ENCODE measurements around the gene ZNF423. TPM values are rescaled to one million over a fixed set of nuclear protein-coding genes. Genes with fewer than 3 reads are reported as not detected.

ZNF423 gene
- total RNA-seq, 1 experiment from 2014 or later: not detected

DNA sequence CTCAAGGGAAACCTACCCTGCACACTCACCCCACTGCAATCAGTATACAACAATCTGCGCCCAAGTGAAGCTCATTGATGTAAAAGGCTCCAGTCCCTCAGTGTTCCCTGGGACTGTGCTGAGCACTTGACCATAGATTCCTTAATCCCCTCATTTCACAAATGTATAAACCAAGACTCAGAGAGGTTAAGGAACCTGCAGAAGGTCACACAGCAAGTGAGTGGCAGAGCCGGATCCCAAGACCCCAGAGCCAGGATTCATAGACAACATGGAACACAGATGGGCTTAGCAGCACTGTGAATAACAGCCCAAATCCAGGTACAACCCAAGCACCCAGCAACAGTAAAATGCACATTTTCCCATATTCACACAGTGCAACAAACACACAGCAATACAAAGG lies 256.6 kb downstream of the ZNF423 start:
- DNase-seq: no peak
- no peaks in the 10 kb centered on the region for H3K36me3 Mint-ChIP-seq (ENCODE audit: insufficient read depth, unreplicated experiment)
- intact Hi-C loops (cut with micrococcal nuclease; ENCODE audit: unreplicated experiment): no loop called here
- BruUV-seq (replicated peaks): no TSS peak
- CTCF ChIA-PET: no interaction called here
- peaks cover 95% of the 10 kb centered on the region for H3K27me3 Mint-ChIP-seq (ENCODE audit: unreplicated experiment)
- no peak overlapping the region for H3K27ac Mint-ChIP-seq (ENCODE audit: unreplicated experiment)
- no peaks in the 10 kb centered on the region for H3K4me1 Mint-ChIP-seq (ENCODE audit: low read depth, unreplicated experiment)
- H3K4me3 Mint-ChIP-seq (ENCODE audit: low read depth, unreplicated experiment): no peak overlapping the region
- no peaks in the 10 kb centered on the region for H3K9me3 Mint-ChIP-seq (ENCODE audit: low read depth, unreplicated experiment)
- TF ChIP-seq, protein P1, sequence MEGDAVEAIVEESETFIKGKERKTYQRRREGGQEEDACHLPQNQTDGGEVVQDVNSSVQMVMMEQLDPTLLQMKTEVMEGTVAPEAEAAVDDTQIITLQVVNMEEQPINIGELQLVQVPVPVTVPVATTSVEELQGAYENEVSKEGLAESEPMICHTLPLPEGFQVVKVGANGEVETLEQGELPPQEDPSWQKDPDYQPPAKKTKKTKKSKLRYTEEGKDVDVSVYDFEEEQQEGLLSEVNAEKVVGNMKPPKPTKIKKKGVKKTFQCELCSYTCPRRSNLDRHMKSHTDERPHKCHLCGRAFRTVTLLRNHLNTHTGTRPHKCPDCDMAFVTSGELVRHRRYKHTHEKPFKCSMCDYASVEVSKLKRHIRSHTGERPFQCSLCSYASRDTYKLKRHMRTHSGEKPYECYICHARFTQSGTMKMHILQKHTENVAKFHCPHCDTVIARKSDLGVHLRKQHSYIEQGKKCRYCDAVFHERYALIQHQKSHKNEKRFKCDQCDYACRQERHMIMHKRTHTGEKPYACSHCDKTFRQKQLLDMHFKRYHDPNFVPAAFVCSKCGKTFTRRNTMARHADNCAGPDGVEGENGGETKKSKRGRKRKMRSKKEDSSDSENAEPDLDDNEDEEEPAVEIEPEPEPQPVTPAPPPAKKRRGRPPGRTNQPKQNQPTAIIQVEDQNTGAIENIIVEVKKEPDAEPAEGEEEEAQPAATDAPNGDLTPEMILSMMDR (IDR thresholded peaks at IDR 0.05; ENCODE audit: unreplicated experiment): no peak

GRCh38 chr16:49598383-49599170 lies 257.3 kb downstream of the ZNF423 start:
- BruUV-seq (replicated peaks): no TSS peak
- no peaks in the 10 kb centered on the region for H3K9me3 Mint-ChIP-seq (ENCODE audit: low read depth, unreplicated experiment)

DNA sequence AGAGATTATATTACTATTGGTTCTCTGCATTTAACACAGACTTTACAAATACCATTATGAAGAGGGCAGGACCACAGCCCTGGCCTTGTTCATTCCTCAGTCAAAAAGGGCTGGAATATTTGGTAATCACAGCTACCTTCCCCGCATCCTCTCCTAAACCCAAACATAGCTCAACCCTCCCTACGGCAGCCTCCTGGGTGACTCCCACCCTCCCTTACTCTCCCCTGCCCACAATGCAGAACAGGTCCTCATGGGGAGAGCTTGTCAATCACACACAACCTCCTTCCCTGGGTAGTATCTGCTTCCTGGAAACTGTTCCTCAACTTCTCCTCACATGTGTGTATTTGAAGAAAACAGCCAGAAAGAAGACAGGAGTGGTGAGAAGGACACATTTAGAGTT lies 258.1 kb downstream of the ZNF423 start:
- DNase-seq: no peak
- TF ChIP-seq, protein P1 (IDR thresholded peaks at IDR 0.05; ENCODE audit: unreplicated experiment): no peak
- intact Hi-C loops (cut with micrococcal nuclease; ENCODE audit: unreplicated experiment): no loop called here
- BruUV-seq (replicated peaks): no TSS peak
- Mint-ChIP-seq H3K27me3 (ENCODE audit: unreplicated experiment) (peaks cover 95% of the 10 kb centered on the region), H3K36me3 (ENCODE audit: insufficient read depth, unreplicated experiment) (no peaks in the 10 kb centered on the region), H3K9me3 (ENCODE audit: low read depth, unreplicated experiment) (no peaks in the 10 kb centered on the region), H3K27ac (ENCODE audit: unreplicated experiment) (no peak overlapping the region), H3K4me1 (ENCODE audit: low read depth, unreplicated experiment) (no peaks in the 10 kb centered on the region), H3K4me3 (ENCODE audit: low read depth, unreplicated experiment) (no peak overlapping the region)
- CTCF ChIA-PET: no interaction called here

More at GRCh38 chr16:49598383-49599170, 257.3 kb downstream of the ZNF423 start:
- CTCF ChIA-PET: interaction anchor here (0.5 kb wide), 1 partner anchor 275 kb away, joined by 7 read pairs; no protein-coding TSS in a partner anchor
- TF ChIP-seq, protein P1 (IDR thresholded peaks at IDR 0.05; ENCODE audit: unreplicated experiment): no peak
- Mint-ChIP-seq H3K27ac (ENCODE audit: unreplicated experiment) (no peak overlapping the region), H3K4me3 (ENCODE audit: low read depth, unreplicated experiment) (no peak overlapping the region), H3K4me1 (ENCODE audit: low read depth, unreplicated experiment) (no peaks in the 10 kb centered on the region), H3K27me3 (ENCODE audit: unreplicated experiment) (peaks cover 95% of the 10 kb centered on the region), H3K36me3 (ENCODE audit: insufficient read depth, unreplicated experiment) (no peaks in the 10 kb centered on the region)
- intact Hi-C loops (cut with micrococcal nuclease; ENCODE audit: unreplicated experiment): no loop called here
- DNase-seq: no peak

DNA sequence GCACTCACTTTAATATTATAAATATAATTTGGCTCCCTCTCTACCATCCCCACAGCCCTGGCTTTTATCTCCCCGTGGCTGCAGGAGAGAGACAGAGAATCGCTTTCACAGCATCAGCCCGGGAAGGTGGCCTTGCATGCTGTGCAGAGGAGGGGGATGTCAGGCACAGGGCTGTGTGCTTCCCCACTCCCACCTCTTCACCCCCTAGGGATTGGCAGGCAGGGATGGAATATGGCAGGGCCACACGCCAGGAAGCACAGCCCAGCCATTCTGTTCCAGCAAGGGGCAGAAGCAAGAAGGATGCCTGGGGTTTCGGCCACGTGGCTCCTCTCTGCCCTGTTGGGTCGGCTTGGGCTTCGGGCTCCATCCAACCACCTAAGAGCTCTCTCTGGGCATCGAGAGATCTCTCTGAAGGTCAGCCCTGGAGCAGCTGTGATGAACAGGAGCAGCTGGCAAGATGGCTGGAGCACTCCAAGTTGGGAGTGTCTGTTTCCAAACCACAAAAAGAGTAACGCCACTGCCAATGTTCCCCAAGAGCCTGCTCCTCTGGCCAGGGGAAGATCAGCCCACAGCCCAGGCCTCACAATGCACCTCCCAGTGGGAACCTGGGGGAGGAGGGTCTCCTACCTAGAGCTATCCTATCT lies 259.1 kb downstream of the ZNF423 start:
- CTCF ChIA-PET: no interaction called here
- no peak overlapping the region for H3K27ac Mint-ChIP-seq (ENCODE audit: unreplicated experiment)
- TF ChIP-seq, protein P1 (IDR thresholded peaks at IDR 0.05; ENCODE audit: unreplicated experiment): no peak
- H3K9me3 Mint-ChIP-seq (ENCODE audit: low read depth, unreplicated experiment): no peaks in the 10 kb centered on the region
- intact Hi-C loops (cut with micrococcal nuclease; ENCODE audit: unreplicated experiment): no loop called here
- BruUV-seq (replicated peaks): no TSS peak
- peaks cover 88% of the 10 kb centered on the region for H3K27me3 Mint-ChIP-seq (ENCODE audit: unreplicated experiment)
- H3K4me1 Mint-ChIP-seq (ENCODE audit: low read depth, unreplicated experiment): no peaks in the 10 kb centered on the region
- DNase-seq: no peak
- H3K4me3 Mint-ChIP-seq (ENCODE audit: low read depth, unreplicated experiment): no peak overlapping the region
- no peaks in the 10 kb centered on the region for H3K36me3 Mint-ChIP-seq (ENCODE audit: insufficient read depth, unreplicated experiment)

All from Calu3 (cell line).